HG02885 (cell line): ENCODE measurements around the gene RNF38.
"Not testable (repeated sequence)": the region's sequence is repeated elsewhere in the genome, so short reads cannot be mapped to it uniquely, and the experiment has no call there.

Experiments
- ATAC-seq: cut with Tn5 transposase; IDR thresholded peaks from one replicate; pipeline ENCODE4 v1.9.1; 2021; ENCODE audit warnings: mild to moderate bottlenecking; ENCODE audit not compliant: unreplicated experiment, poor library complexity

RNF38 gene

DNA sequence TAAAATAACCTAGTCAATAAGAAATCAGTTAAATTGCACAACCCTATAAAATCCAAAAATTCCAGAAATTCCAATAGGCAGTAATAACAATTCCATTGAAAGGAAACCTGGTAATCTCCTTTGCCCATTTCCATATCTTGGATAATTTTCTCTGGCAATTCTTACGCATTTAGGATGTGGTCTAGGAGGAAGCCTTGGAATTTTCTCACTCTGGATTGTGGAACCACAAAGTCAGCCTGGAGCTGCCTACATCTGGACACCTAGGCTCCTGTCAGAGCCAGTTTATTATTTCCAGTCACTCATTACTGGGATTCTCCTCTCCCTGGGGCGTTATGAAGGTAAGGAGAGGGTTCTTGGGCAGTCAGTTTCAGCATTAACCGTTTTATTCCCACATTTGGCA is 101.5 kb downstream of the RNF38 start:
- ATAC-seq: no peak

DNA sequence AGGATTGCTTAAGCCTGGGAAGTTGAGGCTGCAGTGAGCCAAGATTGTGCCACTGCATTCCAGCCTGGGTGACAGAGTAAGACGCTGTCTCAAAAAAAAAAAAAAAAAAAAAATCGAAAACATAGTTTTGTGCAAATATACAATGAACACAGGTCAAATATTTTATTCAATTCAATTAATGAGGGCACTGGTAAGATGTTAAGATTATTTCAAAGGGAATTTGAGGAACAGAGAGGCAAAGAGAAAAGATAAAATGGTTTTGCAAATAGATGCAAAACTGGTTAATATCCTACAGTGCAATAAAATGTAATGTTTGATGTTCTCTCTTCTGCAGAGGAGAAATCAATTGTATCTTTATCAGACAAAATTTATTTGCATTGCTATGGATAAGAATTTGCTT is 102.3 kb downstream of the RNF38 start:
- no peak for ATAC-seq

DNA sequence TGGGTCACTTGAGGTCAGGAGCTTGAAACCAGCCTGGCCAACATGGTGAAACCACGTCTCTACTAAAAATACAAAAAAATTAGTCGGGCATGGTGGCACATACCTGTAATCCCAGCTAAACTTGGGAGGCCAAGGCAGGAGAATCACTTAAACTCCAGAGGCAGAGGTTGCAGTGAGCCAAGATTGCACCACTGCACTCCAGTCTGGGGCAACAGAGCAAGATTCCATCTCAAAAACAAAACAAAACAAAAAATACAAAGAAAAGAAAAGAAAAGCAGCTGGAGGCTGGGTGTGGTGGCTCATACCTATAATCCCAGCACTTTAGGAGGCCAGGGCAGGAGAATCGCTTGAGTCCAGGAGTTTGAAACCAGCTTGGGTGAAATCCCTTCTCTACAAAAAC is 105.1 kb downstream of the RNF38 start:
- not testable (repeated sequence) for ATAC-seq

DNA sequence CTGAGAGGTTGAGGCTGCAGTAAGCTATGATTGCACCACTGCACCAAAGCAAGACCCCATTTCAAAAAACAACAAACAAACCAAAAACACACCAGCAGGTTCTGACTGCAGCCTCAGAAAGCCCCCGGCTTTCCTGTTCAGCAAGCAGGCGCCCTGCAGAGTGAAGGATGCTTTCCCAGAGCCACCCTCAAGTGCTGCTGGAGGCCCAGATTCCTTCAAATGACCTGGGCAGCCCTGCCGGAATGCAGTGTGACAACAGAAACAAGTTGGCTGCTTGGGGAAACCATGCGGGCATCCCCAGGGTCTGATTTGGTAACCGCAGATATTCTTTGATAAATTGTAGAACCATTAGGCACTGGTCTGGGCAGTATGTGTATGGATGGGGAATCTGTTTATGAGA is 106.2 kb downstream of the RNF38 start:
- no peak for ATAC-seq

DNA sequence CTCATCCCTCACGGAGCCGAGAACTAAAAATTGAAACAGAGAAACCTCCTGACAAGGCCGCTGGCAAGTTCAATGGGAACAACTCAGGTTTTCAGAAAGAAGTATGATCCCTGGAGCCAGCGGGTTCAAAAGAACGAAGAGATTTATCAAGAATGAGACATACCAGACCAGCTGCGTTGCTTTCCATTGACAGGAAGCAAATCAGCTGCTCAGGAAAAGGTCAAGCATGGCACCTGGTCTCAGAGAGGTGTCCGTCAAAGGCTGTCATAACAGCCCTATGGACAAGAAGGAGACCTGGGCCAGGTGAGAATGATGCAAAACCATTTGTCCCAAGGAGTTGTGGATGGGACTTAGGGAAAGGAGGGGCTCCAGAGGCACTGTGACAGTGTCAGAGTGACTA is 106.9 kb downstream of the RNF38 start:
- ATAC-seq: no peak

DNA sequence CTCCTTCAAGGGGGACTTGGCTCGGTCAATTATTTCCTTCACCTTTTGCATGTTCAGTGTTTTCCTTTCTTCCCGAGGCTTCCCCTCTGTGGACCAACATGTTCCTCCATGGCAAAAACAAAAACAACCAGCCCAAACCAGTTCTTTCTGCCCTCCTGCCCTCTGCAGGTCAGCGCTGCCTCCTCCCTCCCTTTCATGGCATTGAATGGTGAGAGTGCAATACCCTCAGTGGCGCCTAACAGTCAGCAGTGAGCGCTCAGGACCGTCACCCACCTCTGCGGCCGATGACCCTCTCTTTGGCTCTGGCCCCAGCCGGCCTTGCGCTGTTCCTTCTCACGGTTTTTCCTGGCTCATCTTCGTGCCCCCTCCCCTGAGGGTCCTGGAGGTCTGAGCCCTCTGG is 107.4 kb downstream of the RNF38 start:
- no peak for ATAC-seq

DNA sequence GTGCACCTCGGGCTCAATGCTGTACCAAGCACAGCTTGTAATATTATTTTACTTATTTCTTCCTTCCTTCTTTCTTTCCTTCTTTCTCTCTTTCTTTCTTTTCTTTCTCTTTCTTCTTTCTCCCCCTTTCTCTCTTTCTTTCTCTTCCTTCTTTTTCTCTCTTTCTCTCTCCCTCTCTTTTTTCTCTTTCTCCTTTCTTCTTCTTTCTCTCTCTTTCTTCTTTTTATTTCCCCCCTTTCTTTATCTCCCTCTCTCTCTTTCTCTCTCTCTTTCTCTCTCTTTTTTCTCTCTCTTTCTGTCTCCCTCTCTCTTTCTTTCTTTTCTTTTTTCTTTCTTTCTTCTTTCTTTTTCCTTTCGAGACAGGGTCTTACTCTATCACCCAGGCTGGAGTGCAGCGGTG is 109.1 kb downstream of the RNF38 start:
- no peak for ATAC-seq

- ATAC-seq: no peak
Measured at GRCh38 chr9:36289836-36290435, 110.1 kb downstream of the RNF38 start.

DNA sequence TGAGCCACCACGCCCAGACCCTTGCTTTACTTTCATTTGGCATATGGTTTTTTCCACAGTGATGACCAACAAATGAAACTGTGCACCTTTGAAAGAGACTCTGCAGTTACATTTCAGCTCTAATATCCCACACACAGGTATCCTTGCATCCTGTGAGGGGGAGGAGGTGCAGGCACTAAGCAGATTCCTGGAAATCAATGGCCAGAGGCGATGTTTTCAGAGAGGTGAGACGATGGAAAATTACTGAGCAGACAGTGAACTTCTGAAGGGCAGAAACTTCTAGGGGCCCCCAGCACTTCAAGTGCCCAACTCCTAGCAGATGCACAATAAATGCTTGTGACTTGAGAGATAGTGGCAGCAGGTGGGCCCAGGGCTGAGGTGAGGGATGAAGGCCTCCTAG is 112.0 kb downstream of the RNF38 start:
- ATAC-seq: no peak
